H9 (cell line): Measurements from ENCODE around the gene GATD1. TPM values are rescaled to one million over a fixed set of nuclear protein-coding genes. Genes with fewer than 3 reads are reported as not detected.
A peak's percentile ranks its signal among the peaks of the same experiment; 100 is the strongest.

ENCODE experiments used
- DNase-seq: peaks from one replicate; pipeline ENCODE4 v3.0.0-alpha.2; 2017
- H2AFZ ChIP-seq: one replicate; pipeline ENCODE4 v1.6.1; 2013; ENCODE audit warnings: mild to moderate bottlenecking, low read length, control low read depth, moderate library complexity
- H2AK5ac ChIP-seq: 2 replicates; pipeline ENCODE4 v1.6.1; 2013; ENCODE audit warnings: low read length, control low read depth, mixed read lengths; ENCODE audit not compliant: insufficient read length
- H2BK120ac ChIP-seq: one replicate; pipeline ENCODE4 v1.6.1; 2013; ENCODE audit warnings: low read depth, mild to moderate bottlenecking, low read length, control low read depth, inconsistent platforms; ENCODE audit not compliant: poor library complexity, severe bottlenecking
- H2BK12ac ChIP-seq: 2 replicates; pipeline ENCODE4 v1.6.1; 2013; ENCODE audit warnings: low read length, control low read depth, mixed read lengths, low read depth; ENCODE audit not compliant: insufficient read length
- H2BK15ac ChIP-seq: 2 replicates; pipeline ENCODE4 v1.6.1; 2013; ENCODE audit warnings: low read depth, low read length, control low read depth
- H2BK20ac ChIP-seq: one replicate; pipeline ENCODE4 v1.6.1; 2013; ENCODE audit warnings: low read depth, mild to moderate bottlenecking, low read length, control low read depth, inconsistent platforms; ENCODE audit not compliant: poor library complexity, severe bottlenecking
- H2BK5ac ChIP-seq: 2 replicates; pipeline ENCODE4 v1.6.1; 2013; ENCODE audit warnings: low read length, control low read depth, mixed read lengths; ENCODE audit not compliant: insufficient read length
- H3K14ac ChIP-seq: 2 replicates; pipeline ENCODE4 v1.6.1; 2013; ENCODE audit warnings: low read length, control low read depth; ENCODE audit not compliant: insufficient read depth
- H3K18ac ChIP-seq: 2 replicates; pipeline ENCODE4 v1.6.1; 2013; ENCODE audit warnings: low read depth, mild to moderate bottlenecking, mixed read lengths, low read length, control low read depth; ENCODE audit not compliant: insufficient read length
- H3K23ac ChIP-seq: 2 replicates; pipeline ENCODE4 v1.6.1; 2013; ENCODE audit warnings: low read length, control low read depth, mixed read lengths, low read depth; ENCODE audit not compliant: insufficient read length
- H3K23me2 ChIP-seq: 2 replicates; pipeline ENCODE4 v1.6.1; 2013; ENCODE audit warnings: low read depth, mild to moderate bottlenecking, mixed read lengths, low read length, control low read depth; ENCODE audit not compliant: insufficient read length, poor library complexity, severe bottlenecking
- H3K27ac ChIP-seq: 2 replicates; pipeline ENCODE4 v1.5.1; 2013; ENCODE audit warnings: low read length, control low read depth, mixed read lengths, low read depth; ENCODE audit not compliant: insufficient read length
- H3K27me3 ChIP-seq: 2 replicates; pipeline ENCODE4 v1.6.1; 2013; ENCODE audit warnings: low read length, control low read depth, inconsistent platforms; ENCODE audit not compliant: insufficient read depth
- H3K4ac ChIP-seq: 2 replicates; pipeline ENCODE4 v1.6.1; 2013; ENCODE audit warnings: low read depth, mild to moderate bottlenecking, control low read depth, inconsistent platforms, low read length, moderate library complexity
- H3K4me1 ChIP-seq: 2 replicates; pipeline ENCODE4 v1.6.1; 2013; ENCODE audit warnings: low read length, control low read depth, inconsistent platforms; ENCODE audit not compliant: insufficient read depth
- H3K4me2 ChIP-seq: 2 replicates; pipeline ENCODE4 v1.6.1; 2013; ENCODE audit warnings: low read length, control low read depth, mixed read lengths; ENCODE audit not compliant: insufficient read length, insufficient read depth
- H3K56ac ChIP-seq: 2 replicates; pipeline ENCODE4 v1.6.1; 2013; ENCODE audit warnings: low read depth, mild to moderate bottlenecking, mixed read lengths, low read length, control low read depth; ENCODE audit not compliant: insufficient read length
- H3K79me1 ChIP-seq: 2 replicates; pipeline ENCODE4 v1.6.1; 2013; ENCODE audit warnings: low read depth, mild to moderate bottlenecking, moderate library complexity, low read length, control low read depth, inconsistent platforms; ENCODE audit not compliant: insufficient read depth, poor library complexity, severe bottlenecking
- H3K79me2 ChIP-seq: 2 replicates; pipeline ENCODE4 v1.6.1; 2013; ENCODE audit warnings: low read length, control low read depth, inconsistent platforms; ENCODE audit not compliant: insufficient read depth
- H3K9ac ChIP-seq: 2 replicates; pipeline ENCODE4 v1.6.1; 2013; ENCODE audit warnings: low read length, control low read depth, mixed read lengths; ENCODE audit not compliant: insufficient read length; ENCODE audit errors: extremely low read depth
- H3K9me3 ChIP-seq: one replicate; pipeline ENCODE4 v1.6.1; 2013; ENCODE audit warnings: low read depth, low read length, inconsistent platforms; ENCODE audit not compliant: control insufficient read depth
- H3T11ph ChIP-seq: one replicate; pipeline ENCODE4 v1.6.1; 2013; ENCODE audit warnings: mild to moderate bottlenecking, low read length, control low read depth, inconsistent platforms
- H4K20me1 ChIP-seq: one replicate; pipeline ENCODE4 v1.6.1; 2013; ENCODE audit not compliant: control insufficient read depth, insufficient read length, insufficient read depth
- H4K5ac ChIP-seq: 2 replicates; pipeline ENCODE4 v1.6.1; 2013; ENCODE audit warnings: low read depth, mild to moderate bottlenecking, mixed read lengths, low read length, control low read depth; ENCODE audit not compliant: insufficient read length
- H4K8ac ChIP-seq: replicated peaks from 2 replicates; pipeline ENCODE4 v1.6.1; 2013; ENCODE audit warnings: low read length, control low read depth, mixed read lengths, low read depth; ENCODE audit not compliant: insufficient read length
- H4K91ac ChIP-seq: 2 replicates; pipeline ENCODE4 v1.6.1; 2013; ENCODE audit warnings: low read depth, mild to moderate bottlenecking, moderate library complexity, mixed read lengths, low read length, control low read depth; ENCODE audit not compliant: insufficient read length
- H3K27ac Mint-ChIP-seq, 3 experiments: 2 replicates in 2 of 3; 3 replicates in 1 of 3; pipeline ENCODE4 v1.8.0; 2020 to 2021; ENCODE audit warnings: mixed read lengths in 3 of 3, mild to moderate bottlenecking in 1 of 3, moderate library complexity in 1 of 3
- H3K27me3 Mint-ChIP-seq: 2 replicates; pipeline ENCODE4 v1.8.0; 2021; ENCODE audit warnings: low read depth, mild to moderate bottlenecking, moderate library complexity, mixed read lengths
- H3K36me3 Mint-ChIP-seq, 3 experiments: 2 replicates in 2 of 3; 3 replicates in 1 of 3; pipeline ENCODE4 v1.8.0; 2020 to 2021; ENCODE audit warnings: low read depth in 3 of 3, mixed read lengths in 3 of 3; ENCODE audit not compliant: insufficient read depth in 1 of 3
- H3K4me1 Mint-ChIP-seq, 2 experiments: 2 replicates each; pipeline ENCODE4 v1.8.0; 2020; ENCODE audit warnings: mixed read lengths in 2 of 2
- H3K4me3 Mint-ChIP-seq, 2 experiments: 2 replicates in 1 of 2; 3 replicates in 1 of 2; pipeline ENCODE4 v1.8.0; 2020 to 2021; ENCODE audit warnings: mild to moderate bottlenecking in 2 of 2, mixed read lengths in 2 of 2, moderate library complexity in 1 of 2
- H3K9me3 Mint-ChIP-seq, 2 experiments: 2 replicates in 1 of 2; 3 replicates in 1 of 2; pipeline ENCODE4 v1.8.0; 2020; ENCODE audit warnings: mild to moderate bottlenecking in 2 of 2, mixed read lengths in 2 of 2, moderate library complexity in 1 of 2
- WGBS: extraction: QIAGEN DNeasy Blood & Tissue Kit; methylation state at CpG from one replicate; pipeline ENCODE4 v1.1.7; 2013; ENCODE audit warnings: missing lambda C conversion rate, low lambda C conversion rate, mixed read lengths; ENCODE audit not compliant: insufficient read length; ENCODE audit errors: extremely low coverage; 5-methylcytosine and 5-hydroxymethylcytosine counted together
- total RNA-seq: library from RNA; stranded (reverse); gene quantifications from 2 replicates; pipeline ENCODE4 v1.2.1, GENCODE V29; 2021
- TF ChIP-seq, protein P1 (sequence below): fragments of 200-600 bp; sonication (generic); conservative IDR thresholded peaks from 3 replicates; pipeline ENCODE4 v1.8.0; 2021; ENCODE audit warnings: antibody characterized with exemption, mild to moderate bottlenecking

GATD1 gene
- total RNA-seq, 1 experiment from 2014 or later: 60.0 TPM

DNA sequence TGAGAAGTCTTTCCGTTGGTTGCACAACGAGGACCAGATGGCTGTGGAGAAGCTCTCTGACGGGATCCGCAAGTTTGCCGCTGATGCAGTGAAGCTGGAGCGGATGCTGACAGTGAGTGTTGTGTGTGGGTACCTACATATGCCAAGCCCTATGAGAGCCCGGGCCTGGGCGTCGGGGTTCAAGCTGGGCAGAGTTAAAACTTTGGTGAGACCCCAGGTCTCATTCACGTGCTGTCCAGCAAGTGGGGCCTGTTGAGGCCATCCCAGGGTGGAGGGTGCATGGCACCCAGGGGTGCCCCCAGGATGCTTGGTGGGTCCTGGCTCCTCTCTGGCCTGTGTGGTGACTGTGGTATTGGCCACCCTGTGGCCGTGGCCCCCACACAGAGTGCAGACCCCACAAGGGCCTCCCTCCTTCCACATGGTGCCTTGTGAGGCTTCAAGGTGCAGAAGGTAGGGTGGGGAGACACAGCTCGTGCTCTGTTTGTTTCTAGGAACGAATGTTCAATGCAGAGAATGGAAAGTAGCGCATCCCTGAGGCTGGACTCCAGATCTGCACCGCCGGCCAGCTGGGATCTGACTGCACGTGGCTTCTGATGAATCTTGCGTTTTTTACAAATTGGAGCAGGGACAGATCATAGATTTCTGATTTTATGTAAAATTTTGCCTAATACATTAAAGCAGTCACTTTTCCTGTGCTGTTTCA is 12.8 kb downstream of the GATD1 start:
- no peak overlapping the region for H2BK12ac ChIP-seq
- no peaks in the 10 kb centered on the region for H3K27me3 Mint-ChIP-seq

More for the DNA sequence above, 12.8 kb downstream of the GATD1 start:
- TF ChIP-seq, protein P1, sequence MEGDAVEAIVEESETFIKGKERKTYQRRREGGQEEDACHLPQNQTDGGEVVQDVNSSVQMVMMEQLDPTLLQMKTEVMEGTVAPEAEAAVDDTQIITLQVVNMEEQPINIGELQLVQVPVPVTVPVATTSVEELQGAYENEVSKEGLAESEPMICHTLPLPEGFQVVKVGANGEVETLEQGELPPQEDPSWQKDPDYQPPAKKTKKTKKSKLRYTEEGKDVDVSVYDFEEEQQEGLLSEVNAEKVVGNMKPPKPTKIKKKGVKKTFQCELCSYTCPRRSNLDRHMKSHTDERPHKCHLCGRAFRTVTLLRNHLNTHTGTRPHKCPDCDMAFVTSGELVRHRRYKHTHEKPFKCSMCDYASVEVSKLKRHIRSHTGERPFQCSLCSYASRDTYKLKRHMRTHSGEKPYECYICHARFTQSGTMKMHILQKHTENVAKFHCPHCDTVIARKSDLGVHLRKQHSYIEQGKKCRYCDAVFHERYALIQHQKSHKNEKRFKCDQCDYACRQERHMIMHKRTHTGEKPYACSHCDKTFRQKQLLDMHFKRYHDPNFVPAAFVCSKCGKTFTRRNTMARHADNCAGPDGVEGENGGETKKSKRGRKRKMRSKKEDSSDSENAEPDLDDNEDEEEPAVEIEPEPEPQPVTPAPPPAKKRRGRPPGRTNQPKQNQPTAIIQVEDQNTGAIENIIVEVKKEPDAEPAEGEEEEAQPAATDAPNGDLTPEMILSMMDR: no peak
- Histone ChIP-seq H2BK20ac (no peak overlapping the region), H2BK15ac (no peak overlapping the region), H4K20me1 (no peaks in the 10 kb centered on the region), H3K18ac (no peak overlapping the region), H3K4me1 (no peaks in the 10 kb centered on the region), H4K8ac (no peak overlapping the region), H3K9me3 (no peaks in the 10 kb centered on the region), H3K79me1 (no peaks in the 10 kb centered on the region), H3K79me2 (no peaks in the 10 kb centered on the region), H3K23me2 (no peaks in the 10 kb centered on the region), H3K56ac (no peak overlapping the region), H3K9ac (no peak overlapping the region), H4K5ac (no peak overlapping the region), H4K91ac (no peak overlapping the region), H3T11ph (no peak overlapping the region), H2BK120ac (no peak overlapping the region), H3K27ac (no peak overlapping the region), H3K4me2 (no peak overlapping the region), H2AFZ (no peak overlapping the region), H3K14ac (no peak overlapping the region), H3K27me3 (no peaks in the 10 kb centered on the region), H3K23ac (no peak overlapping the region), H2BK5ac (no peak overlapping the region), H3K4ac (no peak overlapping the region), H2AK5ac (no peak overlapping the region)
- Mint-ChIP-seq H3K36me3 (peaks cover 28 to 73% (median 57%) of the 10 kb centered on the region in 3 experiments; a peak in 6 of 7 replicates), H3K27ac (peak overlapping the region in 1 of 3 experiments; percentile 72; a peak in 1 of 7 replicates), H3K4me3 (no peak overlapping the region), H3K9me3 (no peaks in the 10 kb centered on the region), H3K4me1 (peaks cover 11 to 15% of the 10 kb centered on the region in 2 experiments)
- DNase-seq: no peak
- no CpG with 5 or more reads among the region's 18 CpGs for WGBS
